ENCODE measurements around the gene FOXI1.
"Not testable (repeated sequence)": the region's sequence is repeated elsewhere in the genome, so short reads cannot be mapped to it uniquely, and the experiment has no call there.

Gene FOXI1

DNA sequence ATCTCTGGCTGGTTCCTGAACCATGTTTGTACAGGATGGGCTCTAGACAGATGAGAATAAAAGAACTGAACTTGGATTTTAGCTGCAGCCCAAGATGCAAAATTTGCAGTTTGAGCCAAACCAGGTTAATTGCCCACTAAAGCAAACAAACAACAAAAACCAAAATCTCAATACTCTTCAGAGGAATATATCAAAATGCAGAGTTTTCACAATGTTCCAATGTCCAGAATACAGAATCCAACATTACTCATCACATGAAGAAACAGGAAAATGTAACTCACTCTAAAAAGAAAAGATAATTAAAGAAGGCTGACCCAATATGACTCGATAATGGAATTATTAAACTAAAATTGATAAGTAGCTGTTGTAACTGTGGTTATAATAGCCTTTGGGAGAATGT is 20.4 kb downstream of the FOXI1 start:
- no peak for DNase-seq
- ATAC-seq: no peak

DNA sequence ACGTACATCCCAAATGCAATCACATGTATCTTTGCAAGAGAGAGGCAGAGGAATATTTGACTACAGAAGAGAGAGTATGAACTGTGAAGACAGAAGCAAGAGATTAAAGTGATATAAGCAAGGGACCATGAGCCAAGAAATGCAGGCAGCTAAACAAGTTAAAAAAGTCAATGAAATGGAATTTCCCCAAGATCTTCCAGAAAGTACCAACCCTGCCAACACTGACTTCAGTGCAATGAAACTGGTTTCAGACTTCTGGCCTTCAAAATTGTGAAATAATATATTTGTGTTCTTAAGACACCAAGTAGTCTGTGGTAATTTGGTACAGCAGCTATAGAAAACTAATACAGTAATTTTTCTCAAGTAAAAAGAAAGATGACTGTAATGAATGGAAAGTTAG is 20.9 kb downstream of the FOXI1 start:
- DNase-seq (no peak), ATAC-seq (no peak)

DNA sequence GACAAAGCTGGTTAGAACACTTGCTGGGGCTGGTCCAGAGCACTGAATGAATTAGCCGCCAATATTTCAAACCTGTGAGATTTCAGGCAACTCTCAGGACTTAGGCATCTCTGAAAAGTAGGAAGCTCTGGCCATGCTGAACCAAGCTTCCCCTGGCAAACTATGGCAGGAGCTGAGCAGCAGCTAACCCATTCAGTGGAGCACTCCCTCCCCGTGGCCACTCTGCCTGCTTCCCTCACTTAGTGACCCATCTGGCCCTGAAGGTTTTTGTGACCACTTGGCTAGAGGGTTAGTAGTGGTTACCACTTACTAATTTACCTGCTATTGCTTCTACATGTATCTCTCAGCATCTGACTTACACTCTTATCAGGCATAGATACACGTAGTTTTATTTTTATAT is 25.5 kb downstream of the FOXI1 start:
- DNase-seq (no peak), ATAC-seq (no peak)

DNA sequence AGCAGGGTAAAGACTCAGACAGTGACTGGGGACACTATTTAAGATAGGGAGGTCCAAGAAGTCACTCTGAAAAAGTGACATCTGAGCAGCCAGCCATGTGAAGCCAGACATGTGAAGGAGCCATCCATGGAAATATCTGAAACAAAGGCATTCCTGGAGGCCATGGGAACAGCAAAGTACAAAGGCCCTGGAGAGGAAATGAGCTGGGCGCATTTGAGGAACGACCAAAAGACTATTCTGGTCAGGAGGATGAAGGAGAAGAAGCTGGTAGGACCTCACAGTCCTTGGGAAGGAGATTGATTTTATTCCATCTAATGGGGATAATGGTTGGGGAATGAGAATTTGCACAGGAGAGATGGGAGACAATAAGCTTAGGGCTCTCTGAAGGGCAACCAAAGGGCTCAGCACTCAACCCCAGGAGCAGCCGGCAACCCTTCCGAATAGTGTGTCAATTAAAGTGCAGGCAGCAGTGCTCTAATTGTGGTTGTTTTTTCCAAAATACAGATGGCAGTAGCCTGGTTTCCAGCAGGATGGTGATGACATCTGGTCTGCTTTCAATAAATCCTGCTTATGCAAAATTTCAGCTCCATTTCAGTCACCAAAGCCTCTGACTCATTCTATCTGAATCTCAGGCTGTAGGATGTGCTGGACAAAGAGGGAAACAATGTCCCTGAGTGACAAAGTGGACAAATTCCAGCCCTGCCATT is 26.7 kb downstream of the FOXI1 start:
- DNase-seq: no peak
- no peak for ATAC-seq

DNA sequence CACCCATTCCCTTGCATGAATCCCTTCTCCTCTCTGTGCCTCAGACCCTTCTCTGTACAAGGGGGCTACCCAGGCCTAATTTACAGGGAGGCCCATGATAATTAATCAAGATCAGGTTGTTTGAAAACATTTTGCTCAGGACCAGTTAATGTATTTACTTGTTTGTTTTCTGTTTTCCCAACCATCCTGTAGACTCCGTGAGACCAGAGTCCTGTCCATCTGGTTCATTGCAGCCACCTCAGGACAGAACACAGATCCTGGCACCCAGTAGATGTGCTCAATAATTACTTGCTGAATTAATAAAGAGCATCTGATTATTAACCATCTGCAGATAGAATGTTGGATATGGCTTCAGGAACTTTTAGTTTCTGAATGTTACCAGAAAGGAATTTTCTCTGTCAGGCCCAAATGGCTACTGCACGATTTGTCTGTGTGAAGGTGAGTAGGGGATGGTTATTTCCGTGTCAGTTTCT is 27.3 kb downstream of the FOXI1 start:
- ATAC-seq (no peak), DNase-seq (no peak)

DNA sequence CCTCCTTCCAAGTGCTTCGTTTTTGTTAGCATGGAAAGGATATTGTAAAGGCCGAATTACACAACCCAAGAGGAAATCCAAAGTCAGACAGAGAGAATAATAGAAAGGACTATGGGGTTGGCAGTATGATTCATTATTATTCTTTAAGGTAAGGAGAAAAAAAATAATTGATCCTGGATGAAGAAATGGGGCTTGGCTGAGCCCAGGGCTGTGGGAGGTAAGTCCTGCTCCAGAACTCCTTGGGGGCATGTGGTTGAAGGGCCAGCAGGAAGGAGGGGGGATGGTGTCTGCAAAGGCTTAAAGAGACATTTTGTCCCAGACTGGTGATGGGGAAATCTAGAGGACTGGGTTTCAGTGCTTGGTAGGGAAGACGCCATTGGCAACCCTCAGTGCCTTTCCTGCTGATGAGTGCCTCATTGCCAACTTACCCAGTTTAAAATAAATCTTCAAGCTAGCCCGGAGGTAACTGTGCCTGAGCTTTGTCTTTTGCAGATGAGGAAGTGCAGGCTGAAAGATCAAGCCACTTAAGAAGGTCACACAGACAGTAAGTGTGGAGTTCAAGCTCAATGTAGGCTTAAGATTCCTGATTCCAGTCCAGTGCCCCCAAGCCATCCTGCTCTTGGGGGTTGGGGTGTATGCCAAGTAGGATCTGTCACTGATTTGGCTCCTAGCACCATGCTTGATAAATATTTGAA is 30.2 kb downstream of the FOXI1 start:
- ATAC-seq (no peak), DNase-seq (no peak)

DNA sequence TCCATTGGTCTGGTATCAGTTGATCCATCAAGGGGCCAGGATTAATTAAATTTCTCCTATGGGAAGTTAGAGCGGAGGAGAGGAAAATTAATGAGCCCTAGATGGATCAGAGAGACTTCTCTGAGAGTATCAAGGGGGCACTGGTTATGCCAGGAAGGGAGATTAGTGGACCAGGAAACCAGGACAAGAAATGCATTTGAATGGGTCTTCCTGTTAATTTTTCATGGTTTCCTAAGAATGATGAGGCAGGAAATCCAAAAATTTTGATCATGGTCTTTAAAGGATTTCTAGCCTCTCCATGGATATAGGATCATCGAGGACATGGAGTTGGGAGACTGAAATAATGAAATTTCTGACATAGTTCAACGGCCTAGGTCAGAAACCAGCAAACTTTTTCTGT is 30.8 kb downstream of the FOXI1 start:
- ATAC-seq (no peak), DNase-seq (no peak)

DNA sequence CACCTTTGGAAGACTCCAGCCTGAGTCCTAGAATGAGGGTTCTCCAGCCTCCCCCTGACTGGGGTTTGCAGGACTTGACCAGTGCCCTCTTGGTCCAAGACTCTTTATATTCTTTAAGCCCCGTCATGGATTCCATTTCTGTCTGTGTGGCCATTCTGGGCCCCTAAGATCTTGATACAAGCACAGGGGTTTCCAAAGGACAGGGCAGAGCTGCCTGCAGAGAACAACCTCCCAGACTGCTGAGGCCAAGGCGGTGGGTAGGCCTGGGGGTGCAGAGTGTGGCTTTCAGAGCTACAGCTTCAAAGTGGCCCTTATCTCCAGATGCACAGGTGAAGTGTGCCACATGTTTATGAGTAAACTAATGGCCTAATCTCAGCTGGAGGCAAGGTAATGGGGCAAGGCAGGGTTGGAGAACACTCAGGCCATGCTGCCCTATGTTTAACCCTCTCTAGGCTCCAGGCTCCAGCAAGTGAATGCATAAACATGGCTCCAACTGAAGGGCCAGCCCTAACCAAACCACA is 32.1 kb downstream of the FOXI1 start:
- DNase-seq: no peak

DNA sequence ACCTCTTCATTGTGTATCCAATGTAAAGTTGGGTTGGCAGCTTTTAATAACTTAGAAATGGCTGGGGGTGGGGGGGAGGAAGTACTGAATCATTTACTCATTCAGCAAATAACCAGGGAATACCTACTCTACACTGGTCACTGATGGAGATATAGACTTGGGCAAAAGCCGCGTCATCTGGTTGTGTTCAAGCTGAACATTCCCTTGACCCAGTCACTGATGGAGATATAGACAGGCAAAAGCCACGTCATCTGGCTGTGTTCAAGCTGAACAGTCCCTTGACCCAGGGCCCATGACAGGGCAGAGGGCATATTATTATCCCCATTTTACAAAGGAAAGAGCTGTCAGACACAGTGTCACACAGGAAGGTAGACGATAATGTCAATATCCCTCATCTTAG is 32.6 kb downstream of the FOXI1 start:
- no peak for DNase-seq
- no peak for ATAC-seq

More for the DNA sequence above, 32.1 kb downstream of the FOXI1 start:
- ATAC-seq: no peak

DNA sequence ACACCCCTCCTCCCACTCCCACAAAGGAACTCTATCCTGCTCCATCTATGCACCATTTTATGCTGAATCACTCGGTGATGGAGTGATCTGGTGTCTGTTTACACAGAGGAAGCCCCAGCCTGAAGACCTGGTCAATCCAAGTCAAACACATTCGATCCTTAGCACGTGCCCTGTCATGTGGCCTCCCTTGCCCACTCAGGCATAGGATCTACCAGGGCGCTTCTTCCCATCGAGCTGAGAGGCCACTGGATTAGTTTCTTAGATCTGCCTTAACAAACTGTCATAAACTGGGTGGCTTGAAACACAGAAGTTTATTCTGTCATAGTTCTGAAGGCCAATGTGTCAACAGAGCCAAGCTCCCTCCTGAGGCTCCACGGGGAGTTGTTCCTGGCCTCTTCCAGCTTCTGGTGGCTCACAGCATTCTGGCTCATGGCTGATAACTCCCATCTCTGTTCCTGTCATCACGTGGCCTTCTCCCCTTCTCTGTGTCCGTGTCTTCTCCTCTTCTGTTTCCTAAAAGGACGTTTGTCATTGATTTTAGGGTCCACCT is 34.2 kb downstream of the FOXI1 start:
- DNase-seq (no peak), ATAC-seq (no peak)

DNA sequence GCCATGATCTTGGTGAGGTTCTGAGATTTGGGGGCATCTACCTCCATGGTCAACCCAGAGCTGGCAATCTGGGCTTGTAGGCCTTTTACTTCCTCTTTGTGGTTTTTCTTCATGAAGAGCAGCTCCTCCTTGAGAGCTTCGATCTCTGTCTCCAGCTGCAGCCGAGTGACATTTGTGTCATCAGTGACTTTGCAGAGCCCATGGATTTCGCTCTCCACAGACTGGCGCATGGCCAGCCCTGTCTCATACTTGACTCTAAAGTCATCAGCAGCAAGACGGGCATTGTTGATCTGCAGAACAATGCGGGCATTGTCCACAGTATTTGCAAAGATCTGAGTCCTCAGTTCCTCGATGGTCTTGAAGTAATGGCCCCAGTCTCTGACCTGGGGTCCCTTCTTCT is 35.5 kb downstream of the FOXI1 start:
- not testable (repeated sequence) for DNase-seq, ATAC-seq

DNA sequence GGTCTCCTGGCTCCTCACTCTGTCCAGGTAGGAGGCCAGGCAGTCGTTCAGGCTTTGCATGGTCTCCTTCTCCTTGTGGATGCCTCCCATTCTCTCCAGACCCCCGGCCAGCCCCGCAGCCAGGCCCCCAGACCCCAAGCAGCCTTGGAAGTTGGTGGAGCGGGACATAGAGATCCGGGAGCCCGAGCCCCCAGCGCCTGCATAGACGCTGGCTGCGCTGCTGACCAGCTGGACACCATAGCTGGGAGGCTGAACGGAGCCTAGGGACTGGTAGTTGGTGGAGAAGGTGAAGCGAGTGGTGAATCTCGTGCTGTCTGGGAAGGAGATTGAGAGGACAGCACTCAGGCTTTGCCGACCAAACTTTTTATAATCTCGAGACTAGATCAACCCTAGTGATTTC is 35.9 kb downstream of the FOXI1 start:
- no peak for ATAC-seq
- DNase-seq: no peak

DNA sequence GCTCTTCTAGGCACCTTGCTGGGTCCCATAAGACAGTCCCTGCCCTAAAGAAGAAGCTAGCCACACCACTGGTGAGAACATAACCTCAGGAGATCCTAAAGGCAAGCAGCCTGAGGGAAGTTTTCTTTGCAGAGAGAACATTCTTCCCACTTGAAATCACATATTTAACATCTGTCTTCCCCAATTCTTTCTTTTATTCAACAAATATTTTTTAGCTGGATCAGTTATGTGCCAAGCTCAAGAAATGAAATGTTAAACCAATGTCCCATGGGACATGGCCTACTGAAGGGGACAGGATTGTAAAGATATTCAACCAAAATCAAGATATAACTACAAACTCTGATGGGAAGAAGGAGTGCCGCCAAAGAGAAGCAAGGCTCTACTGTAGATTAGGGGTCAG is 36.5 kb downstream of the FOXI1 start:
- ATAC-seq: no peak
- no peak for DNase-seq

DNA sequence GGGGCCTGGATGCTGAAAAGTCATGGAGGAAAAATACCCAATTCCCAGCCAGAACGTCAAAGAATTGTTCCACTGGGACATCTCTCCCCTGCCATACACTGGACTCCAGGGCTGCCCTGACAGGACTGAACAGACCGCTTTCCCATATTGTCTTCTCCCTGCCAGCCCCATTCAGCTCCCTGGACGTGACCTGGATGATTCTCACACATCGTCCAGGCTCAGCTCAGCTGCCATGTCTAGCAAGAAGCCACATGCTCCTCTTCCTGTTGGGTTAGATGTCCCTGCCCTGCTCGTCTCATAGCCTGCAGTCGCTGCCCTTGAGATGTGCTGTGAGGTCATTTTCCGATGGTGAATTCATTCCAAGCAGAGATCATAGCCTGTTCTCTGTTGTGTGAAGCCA is 37.4 kb downstream of the FOXI1 start:
- DNase-seq (no peak), ATAC-seq (no peak)

DNA sequence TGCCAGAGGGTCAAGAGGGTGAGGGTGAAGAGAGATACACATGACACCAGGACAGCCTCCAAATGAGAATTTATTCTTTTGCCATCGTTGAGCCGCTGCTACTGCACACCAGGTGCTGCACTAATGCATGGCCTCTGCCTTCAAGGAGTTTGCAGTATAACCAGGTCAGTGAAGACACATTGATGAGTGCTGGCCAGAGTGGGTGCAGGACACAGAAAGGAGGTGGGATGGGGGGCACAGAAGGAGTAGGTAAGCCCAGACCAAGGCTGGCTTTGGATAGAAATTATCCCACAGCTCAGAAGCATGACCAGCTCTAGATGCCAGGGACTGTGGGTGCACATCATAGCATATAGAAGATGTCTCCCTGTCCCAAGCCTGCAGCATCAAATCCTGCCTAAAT is 38.0 kb downstream of the FOXI1 start:
- DNase-seq (no peak), ATAC-seq (no peak)

DNA sequence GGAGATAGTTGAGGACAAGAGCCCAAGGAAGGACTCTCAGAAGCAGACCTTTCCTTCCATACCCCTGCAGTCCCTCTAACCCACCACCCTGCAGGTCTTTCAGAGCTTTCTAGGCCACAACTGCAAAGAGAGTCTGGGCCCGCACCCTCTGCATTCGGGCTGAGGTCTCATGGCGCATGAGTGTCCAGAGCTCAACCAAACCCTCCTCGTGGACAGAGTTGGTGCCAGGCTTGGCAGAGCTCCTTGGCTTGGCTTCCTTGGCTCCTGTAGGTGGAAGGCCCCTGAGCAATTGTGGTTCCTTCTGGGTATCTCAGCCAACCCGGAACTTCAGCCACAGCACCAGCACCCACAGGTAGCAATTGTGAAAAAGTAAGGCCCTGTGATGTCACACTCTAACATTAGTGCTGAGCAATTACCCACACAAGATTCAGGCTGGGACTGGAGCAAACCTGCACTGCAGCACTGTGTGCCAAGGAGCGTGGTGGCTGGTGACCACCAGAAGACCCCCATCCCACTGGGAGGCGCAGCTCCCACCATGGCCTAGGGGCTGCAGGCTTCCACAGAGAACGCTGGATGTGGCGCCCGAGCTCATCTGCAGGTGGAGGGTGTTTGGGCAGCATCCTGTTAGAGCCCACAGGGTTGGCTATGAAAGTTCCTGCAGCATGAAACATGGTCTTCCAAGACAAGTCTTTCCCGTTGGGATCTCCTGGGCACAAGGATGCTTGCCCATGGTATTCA is 38.8 kb downstream of the FOXI1 start:
- DNase-seq (no peak), ATAC-seq (no peak)

DNA sequence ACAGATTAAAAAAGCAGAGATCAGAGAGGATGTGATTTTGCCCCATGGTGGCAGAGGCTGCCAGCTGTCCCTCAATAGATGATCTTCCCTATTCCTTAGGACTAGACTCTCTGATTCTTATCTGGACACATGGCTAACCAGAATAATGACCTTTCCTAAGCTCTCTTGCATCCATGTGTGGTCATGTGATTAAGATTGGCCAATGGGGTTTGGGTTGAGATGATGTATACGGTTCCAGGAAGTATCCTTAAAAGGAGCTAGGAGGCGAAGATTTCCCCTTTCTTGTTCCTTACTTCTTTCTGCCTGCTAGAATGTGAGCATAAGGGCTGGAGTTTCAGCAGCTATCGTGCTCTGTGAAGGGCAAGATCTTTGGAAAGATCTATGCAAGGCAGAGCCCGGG is 39.8 kb downstream of the FOXI1 start:
- ATAC-seq (no peak), DNase-seq (no peak)

DNA sequence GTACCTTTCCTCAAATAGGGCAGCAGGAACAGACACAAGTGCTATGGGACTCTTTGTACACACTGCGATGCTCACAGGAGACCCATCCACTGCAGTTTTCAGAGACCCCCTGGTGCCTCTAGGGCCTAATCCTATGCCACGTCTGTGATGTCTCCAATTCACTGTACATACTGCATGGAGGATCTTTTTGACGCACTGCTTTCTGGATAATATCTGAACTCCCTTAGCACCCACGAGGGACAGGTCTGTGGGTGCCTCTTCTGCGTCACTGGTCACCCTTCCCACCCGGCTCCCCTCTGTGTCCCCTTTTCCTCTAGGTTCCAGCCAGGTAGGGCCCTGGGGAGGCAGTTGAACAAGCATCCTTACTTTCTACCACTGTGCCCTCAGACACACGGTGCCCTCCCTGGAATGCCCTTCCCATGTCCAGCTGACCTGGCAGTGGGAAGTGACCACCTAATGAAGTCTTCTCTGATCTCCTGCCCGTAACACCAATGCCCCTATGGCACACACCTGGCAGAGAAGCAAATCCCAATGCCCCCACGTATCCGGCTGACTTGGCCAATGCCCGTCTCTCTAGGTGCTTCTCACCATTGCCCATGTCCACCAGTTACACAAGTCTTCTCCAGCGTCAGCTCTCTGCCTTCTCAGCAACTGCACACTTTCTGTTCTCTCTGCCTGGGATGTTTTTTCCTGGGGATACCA is 41.5 kb downstream of the FOXI1 start:
- no peak for DNase-seq
- no peak for ATAC-seq

DNA sequence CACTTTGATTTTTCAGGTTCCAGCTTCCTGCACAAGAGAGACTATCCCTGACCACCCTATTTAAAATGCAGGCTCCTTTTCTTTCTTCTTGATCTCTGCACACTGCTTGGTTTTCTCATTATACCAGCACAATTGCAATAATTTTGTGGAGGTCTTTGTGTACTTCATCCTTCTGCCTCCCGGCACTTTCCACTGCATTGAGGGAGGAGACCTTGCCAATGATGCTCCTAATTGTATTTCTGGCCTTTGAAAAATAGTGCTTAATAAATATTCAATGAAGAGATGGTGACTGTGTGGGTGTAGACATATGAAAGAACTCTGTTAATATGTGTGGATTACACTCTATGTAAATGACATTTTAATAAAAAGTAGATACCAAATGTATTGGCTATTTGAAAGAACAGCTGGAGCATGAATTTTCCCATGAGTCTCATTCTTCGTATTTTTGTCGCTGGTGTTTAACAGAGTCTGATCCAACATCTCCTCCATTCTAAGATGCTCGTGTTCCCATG is 42.1 kb downstream of the FOXI1 start:
- ATAC-seq: no peak
- DNase-seq: no peak

DNA sequence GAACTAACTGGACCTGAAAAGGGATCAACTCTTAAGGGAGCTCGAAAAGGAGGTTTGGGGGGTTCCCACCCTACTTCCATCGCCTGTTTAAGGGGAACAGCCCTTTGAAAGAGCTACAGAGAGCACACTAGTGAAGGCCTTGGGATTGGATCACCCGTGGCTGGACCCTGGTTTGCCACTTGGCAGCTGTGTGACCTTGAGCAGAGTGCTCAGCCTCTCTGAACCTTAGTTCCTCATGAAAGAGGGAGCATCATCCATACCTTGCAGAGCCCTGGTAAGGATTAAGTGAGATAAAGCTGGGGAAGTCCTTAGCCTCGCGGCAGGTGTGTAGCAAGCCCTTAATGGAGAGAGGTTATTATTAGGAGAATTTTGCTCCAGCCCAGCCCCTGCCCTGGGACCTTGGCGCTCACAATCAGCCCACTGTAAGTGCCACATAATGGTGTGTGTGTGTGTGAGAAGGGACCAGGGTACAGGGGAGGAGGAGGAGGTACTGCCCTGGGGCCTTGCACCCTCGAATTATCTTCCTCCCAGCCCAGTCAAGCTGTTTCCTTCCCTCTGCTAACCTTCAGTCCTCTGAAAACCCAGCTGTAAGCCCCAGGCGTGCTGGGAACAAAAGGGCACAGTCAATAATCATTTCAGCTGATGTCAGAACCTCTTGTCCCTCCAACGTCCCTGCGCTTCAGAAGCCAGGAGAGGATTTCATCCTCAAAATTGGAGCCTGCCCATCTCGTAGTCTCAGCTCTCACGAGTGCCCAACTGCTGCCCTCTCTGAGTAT is 42.9 kb downstream of the FOXI1 start:
- DNase-seq: no peak
- ATAC-seq: no peak

DNA sequence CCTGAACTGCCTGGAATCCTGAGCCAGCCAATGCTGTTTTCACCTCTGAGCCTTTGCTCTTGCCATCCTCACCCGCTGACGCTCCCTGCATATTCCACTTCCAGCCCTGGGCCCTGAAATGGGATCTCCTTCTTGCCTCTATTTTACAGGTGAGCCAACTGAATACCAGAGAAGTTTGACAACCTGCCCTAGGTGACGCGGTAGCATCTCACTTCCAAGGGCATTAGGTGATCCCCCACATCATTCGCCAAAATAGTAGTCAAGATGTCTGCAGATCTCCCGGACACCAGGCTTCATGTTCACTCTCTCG is 43.5 kb downstream of the FOXI1 start:
- ATAC-seq (no peak), DNase-seq (no peak)

All from stimulated activated naive CD8-positive, alpha-beta T cell treated with anti-CD3 and anti-CD28 coated beads, Interleukin-15, Interleukin-2, amounts not matched to agents 100 U/mL and 50 U/mL, for 24 hours (primary cell).